WERI-Rb-1 (cell line): ENCODE data around the gene SPEN.

Experiments used
- DNase-seq: peaks from one replicate; pipeline ENCODE4 v3.0.0-alpha.2; 2020
- H3K27ac ChIP-seq: fragments of 250-450 bp; sonication (Bioruptor Pico); 2 replicates; pipeline ENCODE4 v1.5.1; 2020; ENCODE audit warnings: mild to moderate bottlenecking, moderate library complexity
- H3K27me3 ChIP-seq: fragments of 250-450 bp; sonication (Bioruptor Pico); 2 replicates; pipeline ENCODE4 v1.5.1; 2021; ENCODE audit warnings: mild to moderate bottlenecking, low read depth, moderate library complexity; ENCODE audit not compliant: insufficient read depth, severe bottlenecking
- H3K36me3 ChIP-seq: fragments of 250-450 bp; sonication (Bioruptor Pico); 2 replicates; pipeline ENCODE4 v1.5.1; 2020; ENCODE audit warnings: mild to moderate bottlenecking, moderate library complexity
- H3K4me3 ChIP-seq: 2 replicates; pipeline ENCODE4 v1.5.1; 2011; ENCODE audit warnings: low read depth, mild to moderate bottlenecking, control low read depth, low read length
- H3K9me3 ChIP-seq: fragments of 250-450 bp; sonication (Bioruptor Pico); 2 replicates; pipeline ENCODE4 v1.5.1; 2021; ENCODE audit warnings: mild to moderate bottlenecking, moderate library complexity; ENCODE audit not compliant: severe bottlenecking
- TF ChIP-seq, protein P1 (sequence below): IDR thresholded peaks from 2 replicates; pipeline ENCODE4 v1.5.1; 2011; ENCODE audit warnings: low read depth, mild to moderate bottlenecking, control low read depth, inconsistent platforms, low read length

SPEN gene

DNA sequence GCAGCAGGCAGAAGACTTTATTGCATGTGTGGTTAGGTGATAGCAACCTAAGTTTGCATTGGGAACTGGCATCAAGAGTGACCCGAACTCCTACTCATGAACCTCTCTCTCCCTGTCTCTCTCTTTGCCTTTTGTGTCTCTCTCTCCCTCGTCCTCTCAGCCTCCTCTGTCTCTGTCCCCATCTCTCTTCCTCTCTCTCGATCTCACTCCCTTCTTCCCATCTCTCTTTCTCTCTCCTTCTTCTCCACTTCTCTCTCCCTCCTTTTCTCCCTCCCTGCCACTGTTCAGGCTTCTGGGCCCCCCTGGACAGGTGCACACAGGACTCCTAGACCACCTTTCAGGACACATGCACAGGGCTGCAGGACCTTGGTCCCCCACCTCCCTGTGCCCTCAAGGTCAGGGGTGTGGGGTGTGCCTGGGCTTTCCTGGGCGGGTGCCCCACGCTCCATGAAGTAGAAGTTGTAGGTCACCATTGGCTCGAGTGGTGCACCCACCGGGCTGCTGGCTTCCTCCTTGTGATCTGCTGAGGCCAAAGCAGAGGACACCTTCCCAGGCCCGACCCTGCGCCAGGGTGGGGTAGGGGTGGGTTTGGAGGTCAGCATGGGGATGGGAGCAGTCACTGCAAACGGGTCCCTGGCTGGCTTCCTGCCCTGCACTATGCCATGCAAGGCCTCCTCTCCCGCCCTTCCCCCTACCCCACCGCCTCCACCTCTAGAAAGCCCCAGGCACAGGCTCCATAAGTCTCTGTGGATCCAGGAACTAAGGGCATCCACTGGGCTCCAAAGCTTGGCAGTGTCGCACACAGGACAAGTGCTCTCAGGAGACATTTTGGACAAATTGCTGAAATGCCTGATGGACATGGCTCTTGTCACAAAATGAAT lies 141.6 kb downstream of the SPEN start:
- H3K27me3 ChIP-seq: no peaks in the 10 kb centered on the region
- TF ChIP-seq, protein P1, sequence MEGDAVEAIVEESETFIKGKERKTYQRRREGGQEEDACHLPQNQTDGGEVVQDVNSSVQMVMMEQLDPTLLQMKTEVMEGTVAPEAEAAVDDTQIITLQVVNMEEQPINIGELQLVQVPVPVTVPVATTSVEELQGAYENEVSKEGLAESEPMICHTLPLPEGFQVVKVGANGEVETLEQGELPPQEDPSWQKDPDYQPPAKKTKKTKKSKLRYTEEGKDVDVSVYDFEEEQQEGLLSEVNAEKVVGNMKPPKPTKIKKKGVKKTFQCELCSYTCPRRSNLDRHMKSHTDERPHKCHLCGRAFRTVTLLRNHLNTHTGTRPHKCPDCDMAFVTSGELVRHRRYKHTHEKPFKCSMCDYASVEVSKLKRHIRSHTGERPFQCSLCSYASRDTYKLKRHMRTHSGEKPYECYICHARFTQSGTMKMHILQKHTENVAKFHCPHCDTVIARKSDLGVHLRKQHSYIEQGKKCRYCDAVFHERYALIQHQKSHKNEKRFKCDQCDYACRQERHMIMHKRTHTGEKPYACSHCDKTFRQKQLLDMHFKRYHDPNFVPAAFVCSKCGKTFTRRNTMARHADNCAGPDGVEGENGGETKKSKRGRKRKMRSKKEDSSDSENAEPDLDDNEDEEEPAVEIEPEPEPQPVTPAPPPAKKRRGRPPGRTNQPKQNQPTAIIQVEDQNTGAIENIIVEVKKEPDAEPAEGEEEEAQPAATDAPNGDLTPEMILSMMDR: no peak
- H3K4me3 ChIP-seq: no peak overlapping the region
- H3K36me3 ChIP-seq: no peaks in the 10 kb centered on the region
- no peaks in the 10 kb centered on the region for H3K9me3 ChIP-seq
- no peak overlapping the region for H3K27ac ChIP-seq
- DNase-seq: no peak

DNA sequence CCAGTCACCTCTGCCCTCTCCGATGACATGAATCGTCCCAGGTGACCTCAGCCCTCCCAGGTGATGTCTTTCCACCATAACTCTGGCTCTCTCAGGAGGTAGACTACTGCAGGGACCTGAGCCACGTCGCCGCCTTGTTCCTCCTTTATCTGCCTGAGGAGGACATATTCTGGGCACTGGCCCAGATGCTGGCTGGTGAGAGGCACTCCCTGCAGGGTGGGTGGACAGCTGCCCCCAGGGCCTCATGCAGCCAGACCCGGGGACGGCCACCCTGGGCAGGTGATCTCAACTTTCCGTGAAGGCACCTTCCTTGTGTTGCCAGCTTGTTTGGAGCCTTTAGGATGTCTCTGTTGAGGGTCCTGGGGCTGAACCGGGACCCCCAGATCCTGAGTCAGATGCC lies 142.3 kb downstream of the SPEN start:
- DNase-seq: no peak
- Histone ChIP-seq H3K27me3 (no peaks in the 10 kb centered on the region), H3K36me3 (no peaks in the 10 kb centered on the region), H3K27ac (no peak overlapping the region), H3K9me3 (no peaks in the 10 kb centered on the region), H3K4me3 (no peak overlapping the region)
- TF ChIP-seq, protein P1: no peak
